Loucy (cell line): ENCODE results near the gene CD177.

Experiments used
- EZH2phosphoT487 ChIP-seq: fragments of 200-600 bp; IDR thresholded peaks from 2 replicates; pipeline ENCODE4 v1.6.1; 2018; ENCODE audit warnings: antibody characterized with exemption, mild to moderate bottlenecking, moderate library complexity, borderline replicate concordance
- TF ChIP-seq, protein P1 (sequence below): fragments of 200-600 bp; sonication (generic); conservative IDR thresholded peaks from 2 replicates; pipeline ENCODE4 v1.5.1; 2014; ENCODE audit warnings: mild to moderate bottlenecking, antibody characterized with exemption, low read length

DNA sequence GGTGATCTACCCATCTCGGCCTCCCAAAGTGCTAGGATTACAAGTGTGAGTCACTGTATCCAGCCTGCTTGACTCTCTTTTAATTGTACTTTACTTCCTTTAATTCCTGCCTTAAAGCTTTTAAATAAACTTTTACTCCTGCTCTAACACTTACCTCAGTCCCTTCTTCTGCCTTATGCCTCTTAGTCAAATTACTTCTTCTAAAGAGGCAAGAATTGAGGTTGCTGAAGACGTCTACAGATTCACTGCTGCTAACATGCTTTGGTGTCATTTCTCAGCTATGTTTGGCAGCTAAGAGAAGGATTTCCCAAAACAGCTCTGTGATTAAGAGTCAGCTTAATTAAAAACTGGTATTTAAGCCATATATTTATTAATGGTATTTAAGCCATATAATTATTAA is 32.9 kb upstream of the CD177 start:
- TF ChIP-seq, protein P1, sequence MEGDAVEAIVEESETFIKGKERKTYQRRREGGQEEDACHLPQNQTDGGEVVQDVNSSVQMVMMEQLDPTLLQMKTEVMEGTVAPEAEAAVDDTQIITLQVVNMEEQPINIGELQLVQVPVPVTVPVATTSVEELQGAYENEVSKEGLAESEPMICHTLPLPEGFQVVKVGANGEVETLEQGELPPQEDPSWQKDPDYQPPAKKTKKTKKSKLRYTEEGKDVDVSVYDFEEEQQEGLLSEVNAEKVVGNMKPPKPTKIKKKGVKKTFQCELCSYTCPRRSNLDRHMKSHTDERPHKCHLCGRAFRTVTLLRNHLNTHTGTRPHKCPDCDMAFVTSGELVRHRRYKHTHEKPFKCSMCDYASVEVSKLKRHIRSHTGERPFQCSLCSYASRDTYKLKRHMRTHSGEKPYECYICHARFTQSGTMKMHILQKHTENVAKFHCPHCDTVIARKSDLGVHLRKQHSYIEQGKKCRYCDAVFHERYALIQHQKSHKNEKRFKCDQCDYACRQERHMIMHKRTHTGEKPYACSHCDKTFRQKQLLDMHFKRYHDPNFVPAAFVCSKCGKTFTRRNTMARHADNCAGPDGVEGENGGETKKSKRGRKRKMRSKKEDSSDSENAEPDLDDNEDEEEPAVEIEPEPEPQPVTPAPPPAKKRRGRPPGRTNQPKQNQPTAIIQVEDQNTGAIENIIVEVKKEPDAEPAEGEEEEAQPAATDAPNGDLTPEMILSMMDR: no peak
- no peak for TF ChIP-seq EZH2phosphoT487
